GM12878 (cell line): ENCODE measurements around the gene EFNA4. TPM values are rescaled to one million over a fixed set of nuclear protein-coding genes. Genes with fewer than 3 reads are reported as not detected.

Experiments used
- BACH1 ChIP-seq: fragments of 450-650 bp; IDR thresholded peaks from 2 replicates; pipeline ENCODE4 v1.6.1; 2017; ENCODE audit warnings: mild to moderate bottlenecking, borderline replicate concordance
- CBFB ChIP-seq: IDR thresholded peaks from 2 replicates; pipeline ENCODE4 v1.6.1; 2016; ENCODE audit warnings: antibody characterized with exemption, low read depth
- CBX3 ChIP-seq: fragments of 200-600 bp; sonication (generic); IDR thresholded peaks from 2 replicates; pipeline ENCODE4 v1.6.1; 2016; ENCODE audit warnings: low read depth, borderline replicate concordance
- CEBPB ChIP-seq, 2 experiments: fragments of 150-350 bp in 1 of 2; IDR thresholded peaks; 2 replicates each; pipeline ENCODE4 v1.6.1; 2012 to 2014; ENCODE audit warnings: low read depth in 2 of 2, low read length in 2 of 2, borderline replicate concordance in 1 of 2, inconsistent platforms in 1 of 2
- CHD1 ChIP-seq: IDR thresholded peaks from 2 replicates; pipeline ENCODE4 v1.6.1; 2012; ENCODE audit warnings: low read depth, low read length, improper control_type of control experiment
- CREB1 ChIP-seq: IDR thresholded peaks from 2 replicates; pipeline ENCODE4 v1.6.1; 2012; ENCODE audit warnings: low read depth, mild to moderate bottlenecking, inconsistent platforms
- FOXK2 ChIP-seq: fragments of 450-650 bp; IDR thresholded peaks from 2 replicates; pipeline ENCODE4 v1.6.1; 2017; ENCODE audit warnings: mild to moderate bottlenecking, moderate library complexity
- GABPA ChIP-seq: IDR thresholded peaks from 2 replicates; pipeline ENCODE4 v1.6.1; 2014; ENCODE audit warnings: antibody characterized with exemption, low read depth, mild to moderate bottlenecking, inconsistent platforms
- HCFC1 ChIP-seq: fragments of 150-350 bp; IDR thresholded peaks from 2 replicates; pipeline ENCODE4 v1.6.1; 2014; ENCODE audit warnings: low read length
- IKZF1 ChIP-seq: fragments of 450-650 bp; conservative IDR thresholded peaks from 2 replicates; pipeline ENCODE4 v1.6.1; 2017; ENCODE audit warnings: antibody characterized with exemption, mild to moderate bottlenecking
- JUND ChIP-seq: IDR thresholded peaks from 2 replicates; pipeline ENCODE4 v1.6.1; 2012; ENCODE audit warnings: low read depth, mild to moderate bottlenecking, low read length, improper control_type of control experiment, moderate library complexity
- LARP7 ChIP-seq: fragments of 450-650 bp; IDR thresholded peaks from 2 replicates; pipeline ENCODE4 v1.6.1; 2017; ENCODE audit warnings: mild to moderate bottlenecking
- PAX8 ChIP-seq: fragments of 450-650 bp; IDR thresholded peaks from 2 replicates; pipeline ENCODE4 v1.6.1; 2017; ENCODE audit warnings: mild to moderate bottlenecking, moderate library complexity
- POU2F2 ChIP-seq: IDR thresholded peaks from 3 replicates; pipeline ENCODE4 v1.6.1; 2011; ENCODE audit warnings: low read depth, mild to moderate bottlenecking, low read length, borderline replicate concordance
- RAD21 ChIP-seq: IDR thresholded peaks from 2 replicates; pipeline ENCODE4 v1.6.1; 2011; ENCODE audit warnings: mild to moderate bottlenecking, low read depth, low read length, moderate library complexity; ENCODE audit not compliant: insufficient read depth
- RCOR1 ChIP-seq: conservative IDR thresholded peaks from 2 replicates; pipeline ENCODE4 v1.6.1; 2012; ENCODE audit warnings: low read depth, low read length, improper control_type of control experiment
- SIN3A ChIP-seq: IDR thresholded peaks from 2 replicates; pipeline ENCODE4 v1.6.1; 2012; ENCODE audit warnings: low read depth, low read length, improper control_type of control experiment
- SREBF1 ChIP-seq: IDR thresholded peaks from 2 replicates; pipeline ENCODE4 v1.6.1; 2012; ENCODE audit warnings: mild to moderate bottlenecking, low read length
- SRF ChIP-seq, 2 experiments: IDR thresholded peaks; 2 replicates each; pipeline ENCODE4 v1.6.1; 2011; ENCODE audit warnings: low read depth in 2 of 2, low read length in 2 of 2, mild to moderate bottlenecking in 1 of 2, moderate library complexity in 1 of 2
- ZZZ3 ChIP-seq: IDR thresholded peaks from 2 replicates; pipeline ENCODE4 v1.6.1; 2011; ENCODE audit warnings: low read depth; ENCODE audit not compliant: control insufficient read depth, insufficient read length
- polyA plus RNA-seq, 11 experiments: library from polyadenylated mRNA; depleted of rRNA in 4 of 11; unstranded in 6 of 11; stranded (reverse) in 5 of 11; fragments of >200 nt; fragmentation: Nextera tagmentation in 4 of 11; fragmentation: Illumina TruSeq in 1 of 11; extraction: Ambion mirVana in 4 of 11; extraction: Trizol in 1 of 11; gene quantifications; 1 replicate in 1 of 11; 2 replicates in 10 of 11; pipeline versions ENCODE4 v1.2.1 to v1.2.3, GENCODE V29; 2011 to 2016; ENCODE audit warnings: inconsistent platforms in 2 of 11, missing spikeins in 2 of 11, low read depth in 1 of 11
- total RNA-seq, 4 experiments: library from RNA; depleted of rRNA in 3 of 4; stranded (reverse); fragments of >200 nt in 3 of 4; fragmentation: Illumina TruSeq in 1 of 4; extraction: Trizol in 1 of 4; gene quantifications; 2 replicates each; pipeline versions ENCODE4 v1.2.1 to v1.2.3, GENCODE V29; 2013 to 2021
- TF ChIP-seq, protein P1 (sequence below): IDR thresholded peaks from 2 replicates; pipeline ENCODE4 v1.6.1; 2011; ENCODE audit warnings: borderline replicate concordance, low read depth, mild to moderate bottlenecking, moderate library complexity, low read length; ENCODE audit not compliant: insufficient read depth, poor library complexity, severe bottlenecking
- TF ChIP-seq, protein P2 (sequence below): IDR thresholded peaks from 2 replicates; pipeline ENCODE4 v1.6.1; 2012; ENCODE audit warnings: low read depth, low read length, improper control_type of control experiment
- TF ChIP-seq, protein P3 (sequence below): fragments of 450-650 bp; formaldehyde crosslinking; IDR thresholded peaks from 2 replicates; pipeline ENCODE4 v1.5.0; 2022; ENCODE audit warnings: mild to moderate bottlenecking, missing genetic modification characterization
- TF ChIP-seq, protein P4 (sequence below): fragments of 450-650 bp; IDR thresholded peaks from 2 replicates; pipeline ENCODE4 v1.6.1; 2017; ENCODE audit warnings: low read depth, mild to moderate bottlenecking, moderate library complexity

The EFNA4 gene
- total and polyA plus RNA-seq, 10 of the 15 experiments (the other 5 are each of a cell fraction or from before 2014, with no cell fraction given), result 0.52 to 14.1 (median 4.8) TPM

DNA sequence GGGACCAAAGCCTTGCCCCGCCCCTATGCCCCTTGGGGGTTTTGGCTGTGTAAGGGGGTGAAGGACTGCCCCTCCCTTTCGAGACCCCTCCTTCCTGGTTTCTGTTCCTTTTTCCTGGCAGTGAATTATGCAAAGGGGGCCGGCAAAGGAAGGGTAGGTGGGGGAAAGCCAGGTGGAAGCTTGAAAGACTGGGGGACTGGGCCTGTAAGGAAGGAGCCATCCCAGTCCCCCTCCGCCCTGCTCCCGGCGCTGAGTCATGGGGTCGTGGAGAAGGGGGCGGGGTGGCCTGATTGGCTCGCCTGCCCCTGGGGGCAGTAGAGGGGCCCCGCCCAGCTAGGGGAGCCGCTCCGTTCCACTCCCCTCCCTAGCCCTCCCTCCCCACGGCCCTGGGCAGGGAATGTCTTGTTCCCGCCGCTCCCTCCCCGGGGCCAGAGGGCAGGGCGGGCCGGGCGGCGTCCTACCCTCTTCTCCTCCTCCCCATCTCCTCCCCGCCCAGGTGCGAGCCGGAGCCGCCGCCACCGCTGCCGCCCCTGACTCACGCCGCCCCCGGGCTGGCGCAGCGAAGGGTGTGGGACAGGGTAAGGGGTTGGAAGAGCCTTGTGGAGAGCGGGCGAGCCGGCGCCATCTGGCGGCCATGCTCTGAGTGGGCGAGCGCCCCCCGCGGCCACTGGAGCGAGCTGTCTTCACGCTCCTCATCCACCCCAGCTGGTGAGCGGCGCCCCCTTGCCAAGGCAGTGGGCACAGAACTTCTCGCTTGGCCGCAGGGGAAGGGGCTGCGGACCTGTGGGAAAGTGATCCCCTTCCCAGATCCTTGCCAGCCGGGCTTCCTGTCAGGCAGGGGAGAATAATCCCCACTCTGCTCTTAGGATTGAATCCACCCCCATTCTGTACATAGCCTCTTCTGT lies 46.2 kb upstream of the EFNA4 start (continued):
- TF ChIP-seq, protein P1, sequence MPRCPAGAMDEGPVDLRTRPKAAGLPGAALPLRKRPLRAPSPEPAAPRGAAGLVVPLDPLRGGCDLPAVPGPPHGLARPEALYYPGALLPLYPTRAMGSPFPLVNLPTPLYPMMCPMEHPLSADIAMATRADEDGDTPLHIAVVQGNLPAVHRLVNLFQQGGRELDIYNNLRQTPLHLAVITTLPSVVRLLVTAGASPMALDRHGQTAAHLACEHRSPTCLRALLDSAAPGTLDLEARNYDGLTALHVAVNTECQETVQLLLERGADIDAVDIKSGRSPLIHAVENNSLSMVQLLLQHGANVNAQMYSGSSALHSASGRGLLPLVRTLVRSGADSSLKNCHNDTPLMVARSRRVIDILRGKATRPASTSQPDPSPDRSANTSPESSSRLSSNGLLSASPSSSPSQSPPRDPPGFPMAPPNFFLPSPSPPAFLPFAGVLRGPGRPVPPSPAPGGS, result no peak
- TF ChIP-seq BACH1 (peak; percentile 78), CBX3 (no peak), GABPA (no peak), FOXK2 (no peak), IKZF1 (peak; percentile 92), SRF (IDR thresholded peaks at IDR 0.05; ENCODE audit: low read depth in 2 of 2, low read length in 2 of 2) (peak in 1 of 2 experiments; percentile 29; a peak in 1 of 4 replicates), HCFC1 (no peak), POU2F2 (peak; percentile 95; the same call in 2 of the 3 replicates), RCOR1 (no peak), JUND (no peak), CREB1 (no peak), RAD21 (peak; percentile 64), CHD1 (no peak), SIN3A (peak; percentile 65; the same call in 1 of the 2 replicates), PAX8 (no peak), CBFB (no peak), SREBF1 (no peak), ZZZ3 (no peak), LARP7 (peak; percentile 74), CEBPB (IDR thresholded peaks at IDR 0.05; ENCODE audit: borderline replicate concordance in 1 of 2, low read depth in 2 of 2, low read length in 2 of 2) (no peak)
- TF ChIP-seq, protein P2, sequence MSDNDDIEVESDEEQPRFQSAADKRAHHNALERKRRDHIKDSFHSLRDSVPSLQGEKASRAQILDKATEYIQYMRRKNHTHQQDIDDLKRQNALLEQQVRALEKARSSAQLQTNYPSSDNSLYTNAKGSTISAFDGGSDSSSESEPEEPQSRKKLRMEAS, result no peak
- TF ChIP-seq, protein P3, sequence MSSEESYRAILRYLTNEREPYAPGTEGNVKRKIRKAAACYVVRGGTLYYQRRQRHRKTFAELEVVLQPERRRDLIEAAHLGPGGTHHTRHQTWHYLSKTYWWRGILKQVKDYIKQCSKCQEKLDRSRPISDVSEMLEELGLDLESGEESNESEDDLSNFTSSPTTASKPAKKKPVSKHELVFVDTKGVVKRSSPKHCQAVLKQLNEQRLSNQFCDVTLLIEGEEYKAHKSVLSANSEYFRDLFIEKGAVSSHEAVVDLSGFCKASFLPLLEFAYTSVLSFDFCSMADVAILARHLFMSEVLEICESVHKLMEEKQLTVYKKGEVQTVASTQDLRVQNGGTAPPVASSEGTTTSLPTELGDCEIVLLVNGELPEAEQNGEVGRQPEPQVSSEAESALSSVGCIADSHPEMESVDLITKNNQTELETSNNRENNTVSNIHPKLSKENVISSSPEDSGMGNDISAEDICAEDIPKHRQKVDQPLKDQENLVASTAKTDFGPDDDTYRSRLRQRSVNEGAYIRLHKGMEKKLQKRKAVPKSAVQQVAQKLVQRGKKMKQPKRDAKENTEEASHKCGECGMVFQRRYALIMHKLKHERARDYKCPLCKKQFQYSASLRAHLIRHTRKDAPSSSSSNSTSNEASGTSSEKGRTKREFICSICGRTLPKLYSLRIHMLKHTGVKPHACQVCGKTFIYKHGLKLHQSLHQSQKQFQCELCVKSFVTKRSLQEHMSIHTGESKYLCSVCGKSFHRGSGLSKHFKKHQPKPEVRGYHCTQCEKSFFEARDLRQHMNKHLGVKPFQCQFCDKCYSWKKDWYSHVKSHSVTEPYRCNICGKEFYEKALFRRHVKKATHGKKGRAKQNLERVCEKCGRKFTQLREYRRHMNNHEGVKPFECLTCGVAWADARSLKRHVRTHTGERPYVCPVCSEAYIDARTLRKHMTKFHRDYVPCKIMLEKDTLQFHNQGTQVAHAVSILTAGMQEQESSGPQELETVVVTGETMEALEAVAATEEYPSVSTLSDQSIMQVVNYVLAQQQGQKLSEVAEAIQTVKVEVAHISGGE, result no peak
- TF ChIP-seq, protein P4, sequence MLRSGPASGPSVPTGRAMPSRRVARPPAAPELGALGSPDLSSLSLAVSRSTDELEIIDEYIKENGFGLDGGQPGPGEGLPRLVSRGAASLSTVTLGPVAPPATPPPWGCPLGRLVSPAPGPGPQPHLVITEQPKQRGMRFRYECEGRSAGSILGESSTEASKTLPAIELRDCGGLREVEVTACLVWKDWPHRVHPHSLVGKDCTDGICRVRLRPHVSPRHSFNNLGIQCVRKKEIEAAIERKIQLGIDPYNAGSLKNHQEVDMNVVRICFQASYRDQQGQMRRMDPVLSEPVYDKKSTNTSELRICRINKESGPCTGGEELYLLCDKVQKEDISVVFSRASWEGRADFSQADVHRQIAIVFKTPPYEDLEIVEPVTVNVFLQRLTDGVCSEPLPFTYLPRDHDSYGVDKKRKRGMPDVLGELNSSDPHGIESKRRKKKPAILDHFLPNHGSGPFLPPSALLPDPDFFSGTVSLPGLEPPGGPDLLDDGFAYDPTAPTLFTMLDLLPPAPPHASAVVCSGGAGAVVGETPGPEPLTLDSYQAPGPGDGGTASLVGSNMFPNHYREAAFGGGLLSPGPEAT, result peak; percentile 39
